ENCODE results near the gene DAPK1.

DAPK1 gene

GRCh38 chr9:87513880-87514535, 16.3 kb downstream of the DAPK1 start:
- peaks cover 27% of the 10 kb centered on the region for H3K4me1 ChIP-seq (ENCODE audit: control insufficient read depth, insufficient read depth, low read length)
- H3K27ac ChIP-seq (ENCODE audit: low read depth, low read length): peak overlapping the region; percentile 25
- no peak overlapping the region for H3K9ac ChIP-seq (ENCODE audit: low read length)
- H3K4me3 ChIP-seq (ENCODE audit: low read length): no peak overlapping the region
- no peaks in the 10 kb centered on the region for H3K36me3 ChIP-seq (ENCODE audit: control insufficient read depth, insufficient read depth, low read length)
- H3K27me3 ChIP-seq (ENCODE audit: control insufficient read depth, insufficient read depth, low read length): no peaks in the 10 kb centered on the region

DNA sequence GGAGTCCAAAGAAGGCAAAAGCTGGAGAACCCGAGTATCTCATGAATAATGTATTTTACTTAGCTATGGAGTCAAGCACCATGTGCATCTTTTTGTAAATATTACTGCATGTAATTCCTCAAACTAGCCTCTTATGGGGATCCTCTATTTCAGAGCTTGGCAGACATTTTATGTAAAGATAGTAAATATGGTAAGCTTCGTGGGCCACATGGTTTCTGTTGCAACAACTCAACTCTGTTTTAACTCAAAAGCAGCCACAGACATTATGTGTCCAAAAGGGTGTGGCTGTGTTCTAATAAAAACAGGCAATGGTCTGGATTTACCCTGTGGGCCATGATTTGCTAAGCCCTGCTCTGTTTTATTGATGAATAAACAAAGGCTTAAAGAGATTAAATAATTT, 17.3 kb downstream of the DAPK1 start:
- Histone ChIP-seq H3K4me1 (ENCODE audit: control insufficient read depth, insufficient read depth, low read length) (peaks cover 21% of the 10 kb centered on the region), H3K27ac (ENCODE audit: low read depth, low read length) (peak overlapping the region; percentile 58)

GRCh38 chr9:87515588-87516221, 18.0 kb downstream of the DAPK1 start:
- Histone ChIP-seq H3K27ac (ENCODE audit: low read depth, low read length) (peak overlapping the region; percentile 58), H3K36me3 (ENCODE audit: control insufficient read depth, insufficient read depth, low read length) (no peaks in the 10 kb centered on the region), H3K27me3 (ENCODE audit: control insufficient read depth, insufficient read depth, low read length) (no peaks in the 10 kb centered on the region), H3K4me3 (ENCODE audit: low read length) (no peak overlapping the region), H3K9ac (ENCODE audit: low read length) (no peak overlapping the region), H3K4me1 (ENCODE audit: control insufficient read depth, insufficient read depth, low read length) (peaks cover 18% of the 10 kb centered on the region)

More for the DNA sequence above, 17.3 kb downstream of the DAPK1 start:
- no peaks in the 10 kb centered on the region for H3K36me3 ChIP-seq (ENCODE audit: control insufficient read depth, insufficient read depth, low read length)
- H3K9ac ChIP-seq (ENCODE audit: low read length): no peak overlapping the region
- H3K27me3 ChIP-seq (ENCODE audit: control insufficient read depth, insufficient read depth, low read length): no peaks in the 10 kb centered on the region
- H3K4me3 ChIP-seq (ENCODE audit: low read length): no peak overlapping the region

DNA sequence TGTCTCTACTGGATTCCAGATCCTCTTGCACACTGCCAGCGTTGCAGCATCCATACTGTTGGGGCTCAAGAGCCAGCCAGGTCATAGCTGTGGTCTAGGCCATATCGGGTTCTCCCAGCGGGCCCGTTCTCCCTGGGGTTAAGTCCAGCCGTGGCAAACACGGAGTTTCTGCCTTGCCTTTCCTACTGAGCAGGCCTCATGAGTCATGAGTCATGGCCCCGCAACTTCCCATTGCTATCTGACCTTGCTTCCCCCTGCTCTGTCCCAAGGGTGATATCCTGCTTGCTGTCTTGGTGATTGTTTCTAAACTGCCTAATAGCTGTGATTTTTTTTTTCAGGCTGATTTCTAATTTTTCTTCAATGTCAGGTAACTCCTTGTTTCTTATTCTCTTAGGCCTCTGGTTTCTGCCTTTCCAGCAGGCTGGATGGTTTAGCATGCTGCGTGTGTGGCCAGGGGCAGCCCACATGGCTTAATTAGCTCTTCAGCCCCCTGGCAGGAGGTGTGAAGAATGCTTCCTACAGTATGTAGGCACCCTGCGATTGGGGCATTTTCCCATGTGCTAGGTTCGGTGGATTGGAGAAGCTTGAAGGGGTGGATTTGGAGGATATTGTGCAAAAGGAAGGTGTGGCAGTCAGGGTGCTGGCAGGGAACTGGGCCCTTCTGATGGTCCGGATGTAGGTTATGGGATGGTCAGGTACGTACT, 18.7 kb downstream of the DAPK1 start:
- H3K27ac ChIP-seq (ENCODE audit: low read depth, low read length): peak overlapping the region; percentile 58
- H3K27me3 ChIP-seq (ENCODE audit: control insufficient read depth, insufficient read depth, low read length): no peaks in the 10 kb centered on the region
- H3K4me3 ChIP-seq (ENCODE audit: low read length): no peak overlapping the region
- no peak overlapping the region for H3K9ac ChIP-seq (ENCODE audit: low read length)
- no peaks in the 10 kb centered on the region for H3K36me3 ChIP-seq (ENCODE audit: control insufficient read depth, insufficient read depth, low read length)
- peaks cover 18% of the 10 kb centered on the region for H3K4me1 ChIP-seq (ENCODE audit: control insufficient read depth, insufficient read depth, low read length)

DNA sequence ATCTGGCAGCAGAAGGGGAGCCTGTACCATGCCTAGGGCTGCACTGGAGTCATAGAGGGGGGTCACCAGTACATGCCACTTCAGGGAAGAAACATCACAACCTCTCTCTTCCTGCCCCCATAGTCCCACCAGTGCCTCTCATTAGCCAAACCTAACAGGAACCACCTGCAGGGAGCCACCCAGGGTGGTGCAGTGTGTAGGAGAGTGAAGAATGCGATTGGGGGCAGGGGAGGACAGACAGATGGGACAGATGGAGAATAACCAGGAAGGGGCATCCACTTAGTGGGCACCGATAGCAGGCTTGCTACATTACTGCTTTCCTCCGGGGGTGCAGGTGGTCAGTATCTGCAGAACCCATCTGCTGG, 19.2 kb downstream of the DAPK1 start:
- Histone ChIP-seq H3K27me3 (ENCODE audit: control insufficient read depth, insufficient read depth, low read length) (no peaks in the 10 kb centered on the region), H3K4me1 (ENCODE audit: control insufficient read depth, insufficient read depth, low read length) (peaks cover 18% of the 10 kb centered on the region), H3K9ac (ENCODE audit: low read length) (no peak overlapping the region), H3K4me3 (ENCODE audit: low read length) (no peak overlapping the region), H3K36me3 (ENCODE audit: control insufficient read depth, insufficient read depth, low read length) (no peaks in the 10 kb centered on the region), H3K27ac (ENCODE audit: low read depth, low read length) (no peak overlapping the region)

- Histone ChIP-seq H3K27ac (ENCODE audit: low read depth, low read length) (no peak overlapping the region), H3K27me3 (ENCODE audit: control insufficient read depth, insufficient read depth, low read length) (no peaks in the 10 kb centered on the region), H3K4me3 (ENCODE audit: low read length) (no peak overlapping the region), H3K4me1 (ENCODE audit: control insufficient read depth, insufficient read depth, low read length) (peaks cover 18% of the 10 kb centered on the region), H3K36me3 (ENCODE audit: control insufficient read depth, insufficient read depth, low read length) (no peaks in the 10 kb centered on the region), H3K9ac (ENCODE audit: low read length) (no peak overlapping the region)
Measured at GRCh38 chr9:87517732-87518131, 20.1 kb downstream of the DAPK1 start.

DNA sequence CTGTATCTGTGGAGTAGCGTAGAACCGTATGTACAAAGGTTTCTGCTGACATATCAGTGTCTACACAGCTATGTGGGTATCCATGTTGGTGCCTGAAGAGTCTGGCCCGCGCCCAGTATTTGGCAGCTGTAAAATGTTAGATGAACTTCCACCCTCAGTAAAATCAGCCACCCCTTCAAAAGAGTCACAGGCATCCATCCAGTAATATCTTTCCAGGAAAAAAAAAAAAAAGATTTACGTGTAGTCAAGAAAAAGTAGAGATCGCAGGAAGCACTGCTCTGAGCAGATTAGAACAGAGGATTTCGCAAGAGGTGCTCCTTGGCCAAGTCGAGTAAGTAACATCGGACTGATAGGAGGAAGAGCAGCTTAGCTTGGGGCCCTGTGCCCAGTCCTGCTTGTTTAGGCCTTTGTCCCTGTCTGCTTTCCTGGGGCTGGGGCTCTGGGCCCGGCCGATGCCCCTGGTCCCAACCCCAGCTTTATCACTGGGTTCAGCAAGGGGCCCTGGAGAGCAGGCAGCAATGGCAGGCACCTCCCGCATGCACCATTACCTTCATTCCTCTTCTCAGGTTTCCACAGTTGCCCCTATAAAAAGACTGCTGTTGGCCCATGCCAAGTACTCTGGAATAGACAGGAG, 21.2 kb downstream of the DAPK1 start:
- H3K4me1 ChIP-seq (ENCODE audit: control insufficient read depth, insufficient read depth, low read length): peaks cover 19% of the 10 kb centered on the region
- H3K4me3 ChIP-seq (ENCODE audit: low read length): no peak overlapping the region

GRCh38 chr9:87519461-87519860, 21.8 kb downstream of the DAPK1 start:
- H3K4me1 ChIP-seq (ENCODE audit: control insufficient read depth, insufficient read depth, low read length): peaks cover 18% of the 10 kb centered on the region
- no peaks in the 10 kb centered on the region for H3K27me3 ChIP-seq (ENCODE audit: control insufficient read depth, insufficient read depth, low read length)
- H3K36me3 ChIP-seq (ENCODE audit: control insufficient read depth, insufficient read depth, low read length): no peaks in the 10 kb centered on the region
- H3K27ac ChIP-seq (ENCODE audit: low read depth, low read length): no peak overlapping the region
- H3K9ac ChIP-seq (ENCODE audit: low read length): no peak overlapping the region
- no peak overlapping the region for H3K4me3 ChIP-seq (ENCODE audit: low read length)

More for the DNA sequence above, 21.2 kb downstream of the DAPK1 start:
- no peak overlapping the region for H3K27ac ChIP-seq (ENCODE audit: low read depth, low read length)
- no peak overlapping the region for H3K9ac ChIP-seq (ENCODE audit: low read length)
- H3K27me3 ChIP-seq (ENCODE audit: control insufficient read depth, insufficient read depth, low read length): no peaks in the 10 kb centered on the region
- H3K36me3 ChIP-seq (ENCODE audit: control insufficient read depth, insufficient read depth, low read length): no peaks in the 10 kb centered on the region

DNA sequence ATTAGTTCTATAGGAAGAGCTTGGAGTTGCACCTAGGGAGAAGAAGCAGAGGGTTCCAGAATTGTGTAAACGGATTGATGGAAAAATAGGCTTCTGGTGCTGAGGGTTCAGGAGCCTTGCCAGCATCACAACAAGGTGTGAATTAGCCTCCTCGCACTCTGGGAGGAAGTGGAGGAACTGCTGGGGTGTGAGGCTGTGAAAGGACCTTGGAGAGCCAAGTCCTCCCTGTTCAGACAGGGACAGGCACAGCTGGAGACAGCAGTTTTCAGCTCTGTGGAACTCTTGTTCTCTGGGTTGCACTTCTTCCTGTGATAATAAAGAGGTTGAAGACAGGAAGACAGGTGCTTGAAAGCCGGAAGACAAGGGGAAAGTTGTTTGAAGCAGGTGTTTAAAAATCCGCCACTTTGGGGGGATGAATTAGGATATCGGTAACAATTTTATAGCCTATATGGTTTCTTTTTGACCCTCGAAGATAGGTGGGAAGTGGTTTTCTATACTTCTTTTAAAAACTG, 22.6 kb downstream of the DAPK1 start:
- Histone ChIP-seq H3K4me3 (ENCODE audit: low read length) (no peak overlapping the region), H3K4me1 (ENCODE audit: control insufficient read depth, insufficient read depth, low read length) (peaks cover 16% of the 10 kb centered on the region), H3K9ac (ENCODE audit: low read length) (no peak overlapping the region), H3K27me3 (ENCODE audit: control insufficient read depth, insufficient read depth, low read length) (no peaks in the 10 kb centered on the region), H3K27ac (ENCODE audit: low read depth, low read length) (no peak overlapping the region), H3K36me3 (ENCODE audit: control insufficient read depth, insufficient read depth, low read length) (no peaks in the 10 kb centered on the region)

DNA sequence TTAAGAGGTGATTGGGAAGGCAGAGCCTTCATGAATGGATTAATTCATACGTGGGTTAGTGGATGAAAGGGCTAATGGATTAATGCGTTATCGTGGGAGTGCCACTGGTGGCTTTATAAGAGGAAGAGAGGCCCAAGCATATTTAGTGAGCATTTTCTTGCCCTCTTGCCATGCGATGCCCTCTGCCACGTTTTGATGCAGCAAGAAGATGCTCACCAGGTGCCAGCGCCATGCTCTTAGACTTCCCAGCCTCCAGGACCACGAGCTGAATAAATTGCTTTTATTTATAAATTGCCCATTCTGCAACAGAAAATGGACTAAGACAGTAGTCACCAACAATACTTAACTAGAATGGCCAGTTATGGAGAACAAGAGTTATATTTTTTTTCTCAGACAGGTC, 24.2 kb downstream of the DAPK1 start:
- peaks cover 13% of the 10 kb centered on the region for H3K4me1 ChIP-seq (ENCODE audit: control insufficient read depth, insufficient read depth, low read length)

DNA sequence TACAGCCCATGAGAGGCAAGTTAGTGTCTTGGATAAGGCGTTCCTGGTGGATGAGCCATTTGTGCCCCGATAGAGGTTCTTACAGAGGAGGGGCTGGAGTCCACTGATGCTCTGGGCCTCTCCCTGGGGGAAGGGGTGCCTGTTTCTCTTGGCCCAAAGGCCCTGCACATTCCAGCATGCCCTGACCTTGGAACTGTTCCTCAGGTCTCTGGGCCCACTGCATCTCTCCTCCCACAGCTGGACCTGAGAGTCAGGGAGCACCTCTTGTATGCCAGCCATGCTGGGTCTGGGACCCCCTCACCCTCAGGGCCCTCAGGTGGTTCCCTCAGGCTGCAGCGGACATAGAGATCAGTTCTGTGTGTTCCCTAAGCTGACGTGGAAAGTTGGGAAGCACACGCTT, 26.4 kb downstream of the DAPK1 start:
- peaks cover 8% of the 10 kb centered on the region for H3K4me1 ChIP-seq (ENCODE audit: control insufficient read depth, insufficient read depth, low read length)
- H3K27ac ChIP-seq (ENCODE audit: low read depth, low read length): peak overlapping the region; percentile 10
- no peak overlapping the region for H3K9ac ChIP-seq (ENCODE audit: low read length)
- H3K27me3 ChIP-seq (ENCODE audit: control insufficient read depth, insufficient read depth, low read length): no peaks in the 10 kb centered on the region
- H3K4me3 ChIP-seq (ENCODE audit: low read length): no peak overlapping the region
- H3K36me3 ChIP-seq (ENCODE audit: control insufficient read depth, insufficient read depth, low read length): no peaks in the 10 kb centered on the region

More for the DNA sequence above, 24.2 kb downstream of the DAPK1 start:
- Histone ChIP-seq H3K4me3 (ENCODE audit: low read length) (no peak overlapping the region), H3K27me3 (ENCODE audit: control insufficient read depth, insufficient read depth, low read length) (no peaks in the 10 kb centered on the region), H3K9ac (ENCODE audit: low read length) (no peak overlapping the region), H3K27ac (ENCODE audit: low read depth, low read length) (no peak overlapping the region), H3K36me3 (ENCODE audit: control insufficient read depth, insufficient read depth, low read length) (no peaks in the 10 kb centered on the region)

DNA sequence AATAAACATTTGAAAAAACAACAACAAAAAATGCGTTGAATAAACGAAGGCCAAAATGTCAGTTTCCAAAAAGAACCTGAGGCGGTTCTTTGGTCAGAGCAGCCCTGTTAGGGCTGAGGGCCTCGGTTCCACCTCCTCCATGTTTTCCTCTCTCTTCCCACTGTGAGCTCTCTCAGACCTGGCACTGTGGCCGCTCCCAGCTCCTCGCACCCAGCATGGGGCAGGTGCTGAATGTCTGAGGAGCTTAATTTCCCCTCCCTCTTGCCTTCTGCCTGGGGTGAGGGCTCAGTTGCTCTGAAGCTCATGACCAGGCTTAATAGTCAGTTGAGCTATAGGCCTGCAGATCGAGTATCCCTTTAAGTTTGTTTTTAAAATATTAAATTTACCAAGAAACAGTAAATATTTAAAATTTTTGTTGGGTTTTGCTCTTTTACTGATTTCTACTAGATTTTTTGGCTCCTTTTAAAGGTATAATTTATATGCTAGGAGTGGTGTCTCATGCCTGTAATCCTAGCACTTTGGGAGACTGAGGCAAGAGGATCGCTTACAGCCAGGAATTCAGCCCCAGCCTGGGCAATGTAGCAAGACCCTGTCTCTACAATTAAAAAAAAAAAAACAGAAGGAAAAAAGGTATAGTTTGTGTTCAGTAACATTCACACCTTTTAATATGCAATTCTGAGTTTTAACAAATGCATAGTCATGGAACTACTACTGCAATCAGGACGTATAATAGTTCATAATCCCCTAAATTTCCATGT, 28.1 kb downstream of the DAPK1 start:
- no peaks in the 10 kb centered on the region for H3K36me3 ChIP-seq (ENCODE audit: control insufficient read depth, insufficient read depth, low read length)
- no peaks in the 10 kb centered on the region for H3K27me3 ChIP-seq (ENCODE audit: control insufficient read depth, insufficient read depth, low read length)
- H3K27ac ChIP-seq (ENCODE audit: low read depth, low read length): no peak overlapping the region
- H3K4me3 ChIP-seq (ENCODE audit: low read length): no peak overlapping the region
- H3K9ac ChIP-seq (ENCODE audit: low read length): no peak overlapping the region
- H3K4me1 ChIP-seq (ENCODE audit: control insufficient read depth, insufficient read depth, low read length): peaks cover 13% of the 10 kb centered on the region
